Activated CD8-positive, alpha-beta T cell treated with anti-CD3 and anti-CD28 coated beads for 36 hours (primary cell): Measurements from ENCODE around the gene ABCG1. TPM values are rescaled to one million over a fixed set of nuclear protein-coding genes. Genes with fewer than 3 reads are reported as not detected.
A peak's percentile ranks its signal among the peaks of the same experiment; 100 is the strongest.

Source experiments
- ATAC-seq: fragments of 200-7000 bp; cut with Tn5 transposase; one replicate; pipeline ENCODE4 v1.10.0; 2021; ENCODE audit warnings: mild to moderate bottlenecking, moderate library complexity
- CTCF ChIA-PET: fragments of 350-600 bp; sonication (Branson Sonifier 250); formaldehyde crosslinking; loops from one replicate; lab custom pipeline; 2021; ENCODE audit warnings: antibody characterized with exemption; lab: Charles Lee
- POLR2A ChIA-PET: fragments of 350-600 bp; sonication (Branson Sonifier 250); formaldehyde crosslinking; loops from one replicate; lab custom pipeline; 2021; ENCODE audit warnings: antibody characterized with exemption; lab: Charles Lee
- DNase-seq: peaks from one replicate; pipeline ENCODE4 v3.0.0-alpha.2; 2020
- H3K27ac Mint-ChIP-seq: one replicate; pipeline ENCODE4 v1.8.0; 2021; ENCODE audit warnings: mild to moderate bottlenecking, mixed read lengths
- H3K27me3 Mint-ChIP-seq: one replicate; pipeline ENCODE4 v1.8.0; 2021; ENCODE audit warnings: mixed read lengths
- H3K36me3 Mint-ChIP-seq: one replicate; pipeline ENCODE4 v1.8.0; 2021; ENCODE audit warnings: low read depth, mixed read lengths
- H3K4me1 Mint-ChIP-seq: one replicate; pipeline ENCODE4 v1.8.0; 2021; ENCODE audit warnings: low read depth, mixed read lengths
- H3K4me3 Mint-ChIP-seq: one replicate; pipeline ENCODE4 v1.8.0; 2021; ENCODE audit warnings: mild to moderate bottlenecking, moderate library complexity, mixed read lengths
- H3K9me3 Mint-ChIP-seq: one replicate; pipeline ENCODE4 v1.8.0; 2021; ENCODE audit warnings: mixed read lengths
- CTCF ChIP-seq: fragments of 200-600 bp; IDR thresholded peaks from one replicate; pipeline ENCODE4 v1.8.0; 2022; ENCODE audit warnings: antibody characterized with exemption, mild to moderate bottlenecking
- intact Hi-C: fragments of 100-400 bp; cut with micrococcal nuclease; formaldehyde crosslinking; loops from one replicate; pipeline ENCODE4 v1.10.0; 2022
- total RNA-seq, 2 experiments: library from RNA; stranded (reverse); gene quantifications; one replicate each; pipeline ENCODE4 v1.2.3, GENCODE V29; 2021

ABCG1 gene
- total RNA-seq, 2 experiments from 2014 or later = 12.1 to 12.7 TPM

- no peak overlapping the region for H3K27ac Mint-ChIP-seq
- H3K9me3 Mint-ChIP-seq = no peaks in the 10 kb centered on the region
- peak; percentile 31 for DNase-seq
- POLR2A ChIA-PET = interaction anchor here (0.8 to 9.6 kb wide), 4 partner anchors 10 to 97 kb away, joined by 3 to 110 read pairs (median 5); partner anchors contain the start of gene ABCG1
- peaks cover 52% of the 10 kb centered on the region for H3K4me1 Mint-ChIP-seq
- H3K27me3 Mint-ChIP-seq = no peaks in the 10 kb centered on the region
- CTCF ChIA-PET = interaction anchor here (1.3 to 4.7 kb wide), 6 partner anchors 15 to 82 kb away, joined by 3 to 38 read pairs (median 18); no protein-coding TSS in a partner anchor
- intact Hi-C loops = loop anchor here (5.0 to 10.0 kb wide), 2 partner anchors 48 to 235 kb away; no protein-coding TSS in a partner anchor
- ATAC-seq = no peak
- TF ChIP-seq CTCF = no peak
- no peak overlapping the region for H3K4me3 Mint-ChIP-seq
- H3K36me3 Mint-ChIP-seq = no peaks in the 10 kb centered on the region
Measured at GRCh38 chr21:42239973-42240372, 21.0 kb downstream of the ABCG1 start.

GRCh38 chr21:42242611-42243010 lies 23.7 kb downstream of the ABCG1 start:
- Mint-ChIP-seq H3K36me3 (no peaks in the 10 kb centered on the region), H3K4me3 (no peak overlapping the region), H3K4me1 (peaks cover 30% of the 10 kb centered on the region), H3K9me3 (no peaks in the 10 kb centered on the region), H3K27me3 (no peaks in the 10 kb centered on the region), H3K27ac (no peak overlapping the region)
- CTCF ChIA-PET = no interaction called here
- intact Hi-C loops = no loop called here
- no peak for ATAC-seq
- no peak for TF ChIP-seq CTCF
- no peak for DNase-seq
- POLR2A ChIA-PET = interaction anchor here (0.6 to 1.7 kb wide), 3 partner anchors 8 to 106 kb away, joined by 3 to 4 read pairs (median 4); no protein-coding TSS in a partner anchor

- Mint-ChIP-seq H3K4me3 (no peak overlapping the region), H3K27me3 (no peaks in the 10 kb centered on the region), H3K9me3 (no peaks in the 10 kb centered on the region), H3K27ac (no peak overlapping the region), H3K4me1 (peaks cover 26% of the 10 kb centered on the region), H3K36me3 (peaks cover under 1% of the 10 kb centered on the region)
- no peak for TF ChIP-seq CTCF
- DNase-seq (no peak), ATAC-seq (no peak)
- ChIA-PET POLR2A (interaction anchor here (0.6 to 1.7 kb wide), 3 partner anchors 8 to 107 kb away, joined by 3 to 4 read pairs (median 4); no protein-coding TSS in a partner anchor), CTCF (no interaction called here)
- intact Hi-C loops = no loop called here
Measured at GRCh38 chr21:42243026-42243425, 24.1 kb downstream of the ABCG1 start.

- CTCF ChIA-PET = interaction anchor here (1.0 to 3.7 kb wide), 12 partner anchors 10 to 101 kb away, joined by 3 to 22 read pairs (median 4); no protein-coding TSS in a partner anchor
- Mint-ChIP-seq H3K27me3 (no peaks in the 10 kb centered on the region), H3K4me3 (no peak overlapping the region), H3K9me3 (no peaks in the 10 kb centered on the region), H3K27ac (no peak overlapping the region), H3K36me3 (peaks cover 2% of the 10 kb centered on the region), H3K4me1 (peaks cover 9% of the 10 kb centered on the region)
- no peak for TF ChIP-seq CTCF
- intact Hi-C loops = no loop called here
- POLR2A ChIA-PET = interaction anchor here (0.6 to 1.3 kb wide), 2 partner anchors 26 to 58 kb away, joined by 3 read pairs; no protein-coding TSS in a partner anchor
- DNase-seq = no peak
- no peak for ATAC-seq
Measured at GRCh38 chr21:42245331-42246193, 26.6 kb downstream of the ABCG1 start.
